NCI-H526 treated with DMSO at 0.1 percent for 48 hours (cell line): Measurements from ENCODE around the gene HECW1.

Experiments used
- DNase-seq: peaks from one replicate; lab custom pipeline; 2025; lab: John Stamatoyannopoulos, UW

HECW1 gene

GRCh38 chr7:43372676-43373355 is 260.4 kb downstream of the HECW1 start:
- no peak for DNase-seq

- DNase-seq = no peak
These were observed 264.9 kb downstream of the HECW1 start for GRCh38 chr7:43377196-43377960.

- no peak for DNase-seq
These were observed 266.8 kb downstream of the HECW1 start for GRCh38 chr7:43379210-43379609.

DNA sequence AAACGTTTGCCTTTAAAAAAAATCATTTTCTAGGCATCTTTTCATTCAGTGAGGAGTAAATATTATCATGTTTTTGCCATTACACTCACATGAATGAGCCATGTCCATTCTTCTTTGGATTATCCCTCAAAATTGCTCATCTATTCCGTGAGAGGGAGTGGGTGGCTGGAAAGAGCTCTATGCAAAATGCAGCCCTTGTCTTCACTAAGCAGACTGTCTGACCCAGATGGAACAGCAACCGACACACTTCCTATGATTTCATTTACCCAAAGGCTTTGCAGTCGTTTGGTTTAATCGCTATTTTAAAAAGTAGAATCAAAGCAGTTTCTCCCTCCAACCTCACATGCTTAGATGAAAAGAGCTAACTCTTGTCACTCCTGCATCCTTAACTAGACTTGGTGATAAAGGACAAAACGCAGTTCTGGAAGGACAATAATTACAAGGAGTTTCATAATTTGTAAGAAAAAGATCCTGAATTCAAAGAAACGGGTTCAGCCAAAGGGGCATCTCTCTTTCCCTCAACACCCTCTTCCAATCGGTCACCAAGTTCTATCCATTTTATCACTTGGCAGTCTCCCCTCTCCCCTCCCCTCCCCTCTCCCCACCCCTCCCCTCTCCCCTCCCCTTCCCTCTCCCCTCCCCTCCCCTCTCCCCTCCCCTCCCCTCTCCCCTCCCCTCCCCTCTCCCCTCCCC is 272.3 kb downstream of the HECW1 start:
- DNase-seq = no peak

GRCh38 chr7:43385309-43385680 is 272.8 kb downstream of the HECW1 start:
- DNase-seq = no peak

DNA sequence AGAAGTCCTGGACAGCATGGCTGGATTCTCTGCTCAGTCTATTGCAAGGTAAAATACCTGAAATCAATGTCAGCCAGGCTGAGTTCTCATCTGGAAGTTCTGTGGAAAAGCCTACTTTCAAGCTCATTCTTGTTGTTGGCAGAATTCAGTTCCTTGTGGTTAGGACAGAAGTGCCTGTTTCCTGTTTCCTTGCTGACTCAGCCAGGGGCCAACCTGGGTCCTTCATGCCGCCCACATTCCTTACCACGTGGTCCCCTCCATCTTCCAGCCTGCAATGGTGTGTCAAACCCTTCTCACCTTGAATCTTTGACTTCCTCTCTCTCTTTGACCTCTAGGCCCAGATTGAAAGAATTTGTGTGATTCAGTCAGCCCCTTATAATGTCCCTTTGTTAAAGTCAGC is 273.4 kb downstream of the HECW1 start:
- DNase-seq = no peak

GRCh38 chr7:43387932-43388331 is 275.5 kb downstream of the HECW1 start:
- DNase-seq = no peak

DNA sequence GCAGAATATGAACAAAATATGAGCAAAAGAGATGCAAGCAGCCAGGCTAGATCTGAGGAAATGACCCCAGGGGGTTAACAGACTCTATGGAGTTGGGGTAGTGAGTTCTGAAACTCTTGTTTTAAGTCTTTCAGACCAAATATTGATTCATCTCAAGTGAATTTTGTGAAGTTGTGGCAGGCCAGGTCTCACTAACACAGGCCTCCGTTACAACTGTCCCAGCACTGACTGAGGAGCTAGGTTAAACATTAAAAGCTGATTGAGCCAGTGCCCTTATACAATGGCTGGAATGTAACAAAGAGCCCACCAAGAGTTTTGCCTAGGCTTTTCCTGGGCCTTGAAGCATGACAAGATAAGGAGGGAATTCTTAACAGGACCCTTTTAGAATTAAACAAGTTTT is 278.1 kb downstream of the HECW1 start:
- no peak for DNase-seq

DNA sequence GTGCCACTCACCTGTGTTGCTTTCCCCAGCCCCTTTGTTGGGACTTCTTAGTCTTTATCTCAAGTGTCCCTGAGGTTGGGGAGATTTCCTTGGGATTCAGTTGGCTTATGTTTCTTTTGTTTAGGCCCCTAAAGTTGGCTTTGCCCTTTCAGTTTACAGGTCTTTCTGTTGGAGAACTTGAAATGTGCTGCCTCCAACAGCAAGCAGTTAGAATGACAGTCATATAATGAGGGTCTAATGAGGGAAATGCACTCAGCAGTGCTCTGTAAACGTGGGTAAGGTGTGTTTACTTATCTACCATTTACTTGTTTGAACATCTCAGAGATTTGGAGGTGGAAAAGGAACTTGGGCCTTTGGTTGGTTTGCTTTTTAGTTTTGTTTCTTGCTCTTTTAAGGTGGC is 279.1 kb downstream of the HECW1 start:
- no peak for DNase-seq

DNA sequence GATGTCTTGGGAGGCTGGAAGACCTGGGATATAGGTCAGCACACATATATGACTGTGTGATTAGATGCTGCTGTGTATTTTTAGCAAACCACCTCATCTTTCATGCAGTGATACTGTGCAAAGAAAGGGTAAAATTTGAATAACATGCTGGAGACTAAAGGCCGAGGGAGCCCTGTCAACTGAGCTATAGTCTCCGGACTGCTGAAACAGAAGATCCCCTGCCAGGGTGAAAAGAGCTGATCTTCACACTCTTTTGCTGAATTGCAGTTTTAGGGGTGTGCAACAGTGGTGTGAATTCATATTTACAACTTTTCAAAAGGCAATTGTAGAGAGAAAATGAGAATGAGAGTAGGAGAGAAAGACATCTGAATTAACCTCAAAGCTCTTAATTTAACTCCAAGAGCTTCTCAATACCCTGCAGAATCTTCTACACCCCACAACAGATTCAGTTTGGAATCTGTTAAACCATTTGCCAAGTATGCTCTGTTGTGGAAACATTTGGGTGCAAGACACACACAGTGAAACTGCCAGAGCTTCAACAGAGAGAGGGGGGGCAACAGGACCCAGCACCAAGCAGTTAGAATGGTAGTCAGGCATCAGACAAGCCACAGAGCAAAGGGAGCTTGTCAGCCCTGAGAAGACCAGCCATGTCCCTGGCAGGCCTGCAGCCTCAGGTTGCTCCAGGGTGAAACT is 280.3 kb downstream of the HECW1 start:
- no peak for DNase-seq

- no peak for DNase-seq
These were observed 282.1 kb downstream of the HECW1 start for GRCh38 chr7:43394441-43395130.

DNA sequence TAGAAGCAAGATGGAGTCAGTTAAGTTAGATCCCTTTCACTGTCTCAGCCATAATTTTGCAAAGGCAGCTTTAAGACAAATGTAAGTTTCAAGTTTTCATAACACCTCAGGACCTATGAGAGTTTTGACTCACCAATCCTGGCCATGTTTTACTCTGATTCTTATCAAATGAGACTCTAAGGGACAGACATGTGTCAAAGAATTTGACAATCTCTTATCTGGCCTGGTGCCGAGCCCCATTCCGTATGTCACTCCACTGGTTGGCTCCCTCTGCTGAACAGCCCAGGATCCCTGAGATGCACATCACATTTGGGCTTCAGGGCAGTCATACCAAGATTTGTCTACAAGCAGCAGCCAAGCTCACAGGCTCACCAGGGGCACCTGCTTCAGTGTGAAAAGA is 282.9 kb downstream of the HECW1 start:
- DNase-seq = no peak

GRCh38 chr7:43396187-43396740 is 283.8 kb downstream of the HECW1 start:
- DNase-seq = no peak

DNA sequence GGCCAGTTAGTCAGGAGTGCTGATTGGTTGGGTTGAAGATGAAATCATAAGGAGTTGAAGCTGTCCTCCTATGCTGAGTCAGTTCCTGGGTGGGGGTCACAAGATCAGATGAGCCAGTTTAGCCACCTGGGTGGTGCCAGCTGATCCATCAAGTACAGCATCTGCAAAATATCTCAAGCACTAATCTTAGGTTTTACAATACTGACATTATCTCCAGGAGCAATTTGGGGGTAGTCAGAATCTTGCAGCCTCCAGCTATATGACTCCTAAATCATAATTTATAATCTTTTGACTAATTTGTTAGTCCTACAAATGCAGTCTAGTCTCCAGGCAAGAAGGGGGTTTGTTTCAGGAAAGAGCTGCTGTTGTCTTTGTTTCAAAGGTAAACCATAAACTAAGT is 286.4 kb downstream of the HECW1 start:
- DNase-seq = no peak

DNA sequence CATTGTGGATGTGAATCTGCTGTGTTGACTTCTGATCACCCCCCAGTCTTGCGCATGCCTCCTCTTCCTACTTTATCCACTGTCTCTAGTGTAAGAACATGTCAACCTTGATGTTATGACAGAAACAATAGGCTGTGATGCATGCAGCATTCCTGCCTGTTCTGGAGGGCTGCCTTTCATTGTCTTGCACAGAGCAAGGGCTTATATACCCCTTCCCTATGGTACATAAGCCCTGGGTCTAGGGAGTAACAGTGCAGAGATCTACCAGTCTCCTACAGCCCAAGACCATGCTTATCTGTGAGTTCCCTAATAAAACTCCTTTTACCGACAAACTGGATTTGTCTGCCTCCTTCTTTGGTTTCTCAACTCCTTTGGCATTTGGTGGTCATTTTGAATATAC is 293.5 kb downstream of the HECW1 start:
- no peak for DNase-seq

GRCh38 chr7:43406961-43407360 is 294.5 kb downstream of the HECW1 start:
- DNase-seq = no peak

DNA sequence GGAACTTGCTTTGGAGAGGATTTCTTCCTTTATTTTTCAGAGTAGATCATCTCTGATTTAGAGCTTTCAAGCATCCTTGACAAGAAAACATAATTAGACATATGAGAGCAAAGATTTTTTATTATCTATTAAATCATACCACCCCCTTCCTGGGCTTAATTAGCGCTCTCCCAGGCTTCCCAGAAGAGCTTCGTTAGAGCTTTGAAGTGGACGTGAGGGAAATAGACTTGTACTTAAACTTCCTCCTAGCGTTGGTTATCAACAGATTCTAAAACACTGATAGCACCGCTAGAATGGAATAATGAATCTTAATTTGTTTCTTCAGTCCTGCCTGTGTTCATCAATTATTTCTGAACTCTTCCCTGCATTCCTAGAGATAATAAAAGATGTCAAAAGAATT is 296.5 kb downstream of the HECW1 start:
- no peak for DNase-seq

GRCh38 chr7:43417455-43417854 is 305.0 kb downstream of the HECW1 start:
- DNase-seq = no peak

GRCh38 chr7:43430411-43430810 is 318.0 kb downstream of the HECW1 start:
- no peak for DNase-seq

DNA sequence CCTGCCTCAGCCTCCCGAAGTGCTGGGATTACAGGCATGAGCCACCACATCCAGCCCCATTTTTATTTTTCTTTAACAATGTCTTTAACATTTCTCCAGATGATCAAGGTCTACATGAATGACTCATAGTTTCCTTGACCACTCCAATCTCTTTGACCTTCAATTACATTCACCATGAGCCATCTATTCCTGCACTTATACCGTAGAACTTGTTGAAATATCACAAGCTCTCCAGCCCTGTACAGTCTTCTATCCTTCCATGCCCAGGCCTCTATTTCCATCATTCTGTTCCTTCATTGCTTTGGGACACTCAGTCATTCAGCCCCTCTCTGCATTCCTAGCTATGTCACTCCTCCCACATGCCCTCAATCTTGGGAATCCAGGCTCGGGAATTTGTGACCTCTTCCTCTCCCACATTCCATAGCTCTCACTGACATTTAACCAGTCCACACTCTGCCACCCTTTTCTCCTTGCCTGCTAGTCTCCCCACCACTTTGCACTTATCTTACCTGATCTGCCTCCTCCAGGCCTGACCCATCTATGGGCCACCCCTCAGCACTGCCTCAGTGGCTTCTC is 318.7 kb downstream of the HECW1 start:
- no peak for DNase-seq

DNA sequence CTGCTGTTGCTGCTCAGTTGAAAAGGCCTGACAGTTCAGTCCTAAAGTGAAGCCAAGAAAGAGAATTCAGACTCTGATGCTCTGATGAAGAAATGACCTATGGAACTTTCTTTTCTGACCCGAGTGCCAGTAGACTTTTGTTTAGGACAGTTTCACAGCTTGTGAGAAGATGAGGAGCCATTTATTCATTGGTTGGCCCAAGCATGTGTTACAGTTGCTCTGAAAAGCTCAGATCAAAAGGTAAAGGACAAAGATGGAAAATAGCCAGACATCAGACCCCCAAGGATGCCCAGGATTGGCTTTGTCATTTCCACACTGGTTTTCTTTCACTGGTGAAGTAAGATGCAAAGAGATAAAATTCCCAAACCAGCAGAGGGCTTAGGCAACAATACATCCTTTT is 321.2 kb downstream of the HECW1 start:
- DNase-seq = no peak
